Activated CD4-positive, alpha-beta T cell treated with anti-CD3 and anti-CD28 coated beads, Interleukin-2, amount 50 U/mL, for 24 hours (primary cell): ENCODE data around the gene VAMP2.

Source experiments
- DNase-seq, 2 donors: peaks; one replicate each; pipeline ENCODE4 v3.0.0-alpha.2; 2020; ENCODE audit warnings: low read depth in 1 of 2, low spot score in 1 of 2

VAMP2 gene

GRCh38 chr17:8143581-8144400, 19.0 kb downstream of the VAMP2 start:
- no peak for DNase-seq

- DNase-seq, result no peak
These were observed 19.7 kb downstream of the VAMP2 start for GRCh38 chr17:8142887-8143580.

GRCh38 chr17:8142158-8142886, 20.4 kb downstream of the VAMP2 start:
- DNase-seq, result no peak

- DNase-seq, result no peak
These were observed 21.0 kb downstream of the VAMP2 start for GRCh38 chr17:8141741-8142140.

GRCh38 chr17:8141045-8141444, 21.7 kb downstream of the VAMP2 start:
- DNase-seq, result no peak

GRCh38 chr17:8140065-8141029, 22.4 kb downstream of the VAMP2 start:
- DNase-seq, result no peak

GRCh38 chr17:8138672-8139371, 23.9 kb downstream of the VAMP2 start:
- DNase-seq, result peak; percentile 97 to 100

- DNase-seq, result no peak
These were observed 24.4 kb downstream of the VAMP2 start for GRCh38 chr17:8138374-8138671.

- no peak for DNase-seq
These were observed 24.9 kb downstream of the VAMP2 start for GRCh38 chr17:8137645-8138373.

GRCh38 chr17:8133941-8134340, 28.8 kb downstream of the VAMP2 start:
- no peak for DNase-seq

- DNase-seq, result no peak
These were observed 29.3 kb downstream of the VAMP2 start for GRCh38 chr17:8133399-8133798.

GRCh38 chr17:8131844-8132441, 30.8 kb downstream of the VAMP2 start:
- no peak for DNase-seq

GRCh38 chr17:8128125-8128784, 34.5 kb downstream of the VAMP2 start:
- no peak for DNase-seq

- no peak for DNase-seq
These were observed 36.2 kb downstream of the VAMP2 start for GRCh38 chr17:8126491-8127066.

GRCh38 chr17:8125947-8126490, 36.7 kb downstream of the VAMP2 start:
- DNase-seq, result no peak

- peak; percentile 94 to 98 for DNase-seq
These were observed 37.4 kb downstream of the VAMP2 start for GRCh38 chr17:8125154-8125946.
